Ovary (tissue), 3 donors: ENCODE results near the gene OR2H2.

Source experiments
- POLR2A ChIP-seq: fragments of 450-650 bp; IDR thresholded peaks from one replicate; pipeline ENCODE4 v1.6.1; 2017; ENCODE audit warnings: antibody characterized with exemption, mild to moderate bottlenecking, moderate library complexity
- TF ChIP-seq, protein P1 (sequence below), 3 donors: fragments of 450-650 bp in 2 of 3; fragments of 200-600 bp in 1 of 3; IDR thresholded peaks; one replicate each; pipeline versions ENCODE4 v1.5.1 to v1.8.0; 2016 to 2022; ENCODE audit warnings: antibody characterized with exemption in 3 of 3, mild to moderate bottlenecking in 1 of 3
- donor health status: DM: no; HTN: no; CAD: no.

DNA sequence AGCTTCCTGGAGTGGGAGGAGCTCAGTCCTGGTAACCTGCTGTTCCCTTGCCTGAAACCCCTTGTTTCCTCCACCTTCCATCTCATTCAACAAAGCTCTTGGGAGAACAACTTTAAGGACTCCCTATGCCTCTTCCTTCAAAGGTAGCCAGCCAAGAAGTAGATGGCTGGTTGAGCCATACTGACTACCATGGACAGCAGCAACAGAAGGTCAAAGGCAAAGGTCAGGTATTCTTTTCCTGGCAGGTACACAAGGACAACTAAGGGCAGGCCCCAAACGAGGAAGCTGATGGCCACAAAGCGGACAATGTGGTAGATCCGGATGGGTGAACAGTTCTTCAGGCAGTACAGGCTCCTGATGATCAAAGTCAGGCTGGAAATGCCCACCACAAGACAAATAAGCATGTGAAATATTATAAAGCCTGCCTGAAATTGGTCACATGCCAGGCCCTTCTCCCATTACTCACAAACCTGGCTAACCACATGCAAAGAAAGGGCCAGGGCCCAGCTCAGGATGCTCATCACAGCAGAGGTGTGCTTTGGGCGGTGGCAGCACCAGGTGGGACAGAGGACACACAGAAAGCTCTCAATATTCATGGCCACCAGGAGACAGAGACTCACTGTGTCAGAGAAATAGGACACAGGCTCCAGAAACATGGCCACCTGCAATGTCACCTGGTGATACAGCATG is 47.1 kb upstream of the OR2H2 start:
- TF ChIP-seq, protein P1, sequence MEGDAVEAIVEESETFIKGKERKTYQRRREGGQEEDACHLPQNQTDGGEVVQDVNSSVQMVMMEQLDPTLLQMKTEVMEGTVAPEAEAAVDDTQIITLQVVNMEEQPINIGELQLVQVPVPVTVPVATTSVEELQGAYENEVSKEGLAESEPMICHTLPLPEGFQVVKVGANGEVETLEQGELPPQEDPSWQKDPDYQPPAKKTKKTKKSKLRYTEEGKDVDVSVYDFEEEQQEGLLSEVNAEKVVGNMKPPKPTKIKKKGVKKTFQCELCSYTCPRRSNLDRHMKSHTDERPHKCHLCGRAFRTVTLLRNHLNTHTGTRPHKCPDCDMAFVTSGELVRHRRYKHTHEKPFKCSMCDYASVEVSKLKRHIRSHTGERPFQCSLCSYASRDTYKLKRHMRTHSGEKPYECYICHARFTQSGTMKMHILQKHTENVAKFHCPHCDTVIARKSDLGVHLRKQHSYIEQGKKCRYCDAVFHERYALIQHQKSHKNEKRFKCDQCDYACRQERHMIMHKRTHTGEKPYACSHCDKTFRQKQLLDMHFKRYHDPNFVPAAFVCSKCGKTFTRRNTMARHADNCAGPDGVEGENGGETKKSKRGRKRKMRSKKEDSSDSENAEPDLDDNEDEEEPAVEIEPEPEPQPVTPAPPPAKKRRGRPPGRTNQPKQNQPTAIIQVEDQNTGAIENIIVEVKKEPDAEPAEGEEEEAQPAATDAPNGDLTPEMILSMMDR (IDR thresholded peaks at IDR 0.05): no peak
- no peak for TF ChIP-seq POLR2A
